H7 (cell line): ENCODE measurements around the gene PER1. TPM values are rescaled to one million over a fixed set of nuclear protein-coding genes. Genes with fewer than 3 reads are reported as not detected.
"Not testable (repeated sequence)": the region's sequence is repeated elsewhere in the genome, so short reads cannot be mapped to it uniquely, and the experiment has no call there.

Experiments used
- DNase-seq: peaks from one replicate; pipeline ENCODE4 v3.0.0; 2012
- H3K27me3 ChIP-seq: 2 replicates; pipeline ENCODE4 v1.6.0; 2011; ENCODE audit warnings: mild to moderate bottlenecking, low read length; ENCODE audit not compliant: control insufficient read depth, insufficient read depth
- H3K36me3 ChIP-seq: replicated peaks from 2 replicates; pipeline ENCODE4 v1.5.1; 2011; ENCODE audit warnings: low read length; ENCODE audit not compliant: control insufficient read depth, insufficient read depth
- H3K4me3 ChIP-seq: 2 replicates; pipeline ENCODE4 v1.5.1; 2011; ENCODE audit warnings: low read depth, mild to moderate bottlenecking, control low read depth, low read length, moderate library complexity; ENCODE audit not compliant: insufficient read depth
- total RNA-seq: library from RNA; depleted of rRNA; stranded (reverse); fragments of >200 nt; shearing (Covaris generic); gene quantifications from 2 replicates; pipeline ENCODE4 v1.2.3, GENCODE V29; 2014

PER1 gene
- total RNA-seq, 1 experiment from 2014 or later: 19.2 TPM

- H3K27me3 ChIP-seq: peaks cover 66% of the 10 kb centered on the region
- peak; percentile 66 for DNase-seq
- no peaks in the 10 kb centered on the region for H3K36me3 ChIP-seq
- peak overlapping the region; percentile 78 for H3K4me3 ChIP-seq
These were observed 34.7 kb downstream of the PER1 start for GRCh38 chr17:8117367-8117979.

- DNase-seq: peak; percentile 16
- H3K36me3 ChIP-seq: no peaks in the 10 kb centered on the region
- H3K27me3 ChIP-seq: peaks cover 65% of the 10 kb centered on the region
- no peak overlapping the region for H3K4me3 ChIP-seq
These were observed 35.4 kb downstream of the PER1 start for GRCh38 chr17:8116776-8117175.

GRCh38 chr17:8110907-8111306 lies 41.3 kb downstream of the PER1 start:
- Histone ChIP-seq H3K27me3 (peaks cover 61% of the 10 kb centered on the region), H3K36me3 (no peaks in the 10 kb centered on the region), H3K4me3 (no peak overlapping the region)
- DNase-seq: no peak

DNA sequence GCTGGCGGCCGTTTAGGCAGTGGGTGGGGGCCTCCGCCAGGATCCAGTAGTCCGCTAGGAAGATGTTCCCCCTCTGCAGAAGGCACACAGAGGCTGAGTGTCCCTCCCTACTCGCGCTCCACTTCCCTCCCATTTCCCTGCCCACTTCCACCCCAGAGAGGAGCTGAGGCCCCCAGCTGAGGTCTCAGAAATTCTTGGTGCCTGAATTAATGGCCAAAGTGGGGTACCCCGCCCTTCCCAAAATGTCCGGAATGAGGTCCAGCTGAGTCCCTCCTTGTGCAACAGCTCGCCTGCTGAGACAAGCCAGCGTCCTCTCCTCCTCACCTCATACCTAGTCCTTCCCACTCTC lies 41.8 kb downstream of the PER1 start:
- Histone ChIP-seq H3K27me3 (peaks cover 56% of the 10 kb centered on the region), H3K36me3 (no peaks in the 10 kb centered on the region), H3K4me3 (peak overlapping the region; percentile 58; the same call in 1 of the 2 replicates)
- DNase-seq: no peak

GRCh38 chr17:8109661-8110455 lies 42.3 kb downstream of the PER1 start:
- Histone ChIP-seq H3K27me3 (peaks cover 50% of the 10 kb centered on the region), H3K4me3 (peak overlapping the region; percentile 58), H3K36me3 (no peaks in the 10 kb centered on the region)
- DNase-seq: peak; percentile 96

GRCh38 chr17:8108972-8109660 lies 43.1 kb downstream of the PER1 start:
- Histone ChIP-seq H3K36me3 (no peaks in the 10 kb centered on the region), H3K27me3 (peaks cover 43% of the 10 kb centered on the region), H3K4me3 (no peak overlapping the region)
- DNase-seq: peak; percentile 65

DNA sequence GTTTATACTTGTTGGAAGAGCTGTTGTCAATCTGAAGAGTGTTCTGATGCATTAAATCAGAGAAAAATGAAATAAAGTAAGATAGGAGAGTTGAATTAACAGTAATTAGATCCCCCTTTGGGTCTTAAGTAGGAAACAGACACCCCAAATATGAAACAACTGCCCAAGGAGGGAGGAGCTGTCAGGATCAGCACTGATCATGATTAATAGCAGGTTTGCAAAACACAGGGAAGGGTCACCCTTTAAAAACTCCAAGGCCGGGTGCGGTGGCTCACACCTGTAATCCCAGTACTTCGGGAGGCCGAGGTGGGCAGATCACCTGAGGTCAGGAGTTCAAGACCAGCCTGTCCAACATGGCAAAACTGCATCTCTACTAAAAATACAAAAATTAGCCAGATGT lies 45.2 kb downstream of the PER1 start:
- not testable (repeated sequence) for H3K4me3 ChIP-seq, DNase-seq, H3K36me3 ChIP-seq
- peaks cover 31% of the 10 kb centered on the region for H3K27me3 ChIP-seq

- Histone ChIP-seq H3K4me3 (no peak overlapping the region), H3K27me3 (peaks cover 24% of the 10 kb centered on the region)
These were observed 46.2 kb downstream of the PER1 start for GRCh38 chr17:8105957-8106398.

GRCh38 chr17:8104911-8105310 lies 47.3 kb downstream of the PER1 start:
- Histone ChIP-seq H3K27me3 (peaks cover 14% of the 10 kb centered on the region), H3K4me3 (no peak overlapping the region), H3K36me3 (no peaks in the 10 kb centered on the region)
- DNase-seq: no peak

More at GRCh38 chr17:8105957-8106398, 46.2 kb downstream of the PER1 start:
- DNase-seq: no peak
- H3K36me3 ChIP-seq: no peaks in the 10 kb centered on the region

DNA sequence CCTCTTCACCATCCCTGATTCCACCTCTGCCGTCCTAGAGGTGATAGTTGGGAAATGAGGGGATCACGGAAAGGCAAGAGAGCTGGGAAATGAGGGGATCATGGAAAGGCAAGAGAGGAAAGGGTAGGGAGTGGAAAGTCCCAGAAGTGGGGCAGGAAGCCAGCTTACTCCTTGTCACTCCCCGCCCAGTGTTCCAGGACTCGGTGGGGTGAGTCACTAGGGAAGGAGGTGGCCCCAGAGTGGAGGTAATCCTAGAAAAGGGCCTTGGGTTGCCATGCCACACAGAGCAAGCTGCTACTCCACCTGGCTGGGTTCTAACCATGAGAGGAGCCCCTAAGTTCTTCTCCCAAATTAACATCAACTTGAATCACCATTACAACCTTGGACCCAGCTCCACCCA lies 48.7 kb downstream of the PER1 start:
- no peak for DNase-seq

DNA sequence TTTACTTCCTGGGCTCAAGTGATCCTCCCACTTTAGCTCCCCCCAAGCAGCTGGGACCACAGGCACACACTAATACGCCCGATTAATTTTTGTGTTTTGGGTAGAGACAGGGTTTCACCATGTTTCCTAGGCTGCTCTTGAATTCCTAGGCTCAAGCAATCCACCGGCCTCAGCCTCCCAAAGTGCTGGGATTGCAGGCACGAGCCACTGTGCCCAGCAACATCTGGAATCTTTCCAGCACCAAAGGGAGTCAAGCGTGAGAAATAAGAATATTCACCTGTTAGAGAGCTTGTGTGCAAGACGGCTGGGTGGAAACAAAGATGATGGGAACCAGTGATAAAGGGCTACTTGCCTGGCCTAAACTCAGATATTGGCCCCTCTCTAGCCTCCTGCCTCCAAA lies 50.5 kb downstream of the PER1 start:
- DNase-seq: no peak
- Histone ChIP-seq H3K4me3 (no peak overlapping the region), H3K36me3 (no peaks in the 10 kb centered on the region), H3K27me3 (peaks cover 2% of the 10 kb centered on the region; the same call in 1 of the 2 replicates)

More for the DNA sequence above, 48.7 kb downstream of the PER1 start:
- peaks cover 6% of the 10 kb centered on the region for H3K27me3 ChIP-seq
- H3K4me3 ChIP-seq: no peak overlapping the region
- H3K36me3 ChIP-seq: no peaks in the 10 kb centered on the region

GRCh38 chr17:8100763-8101162 lies 51.4 kb downstream of the PER1 start:
- no peak overlapping the region for H3K4me3 ChIP-seq
- DNase-seq: no peak
- H3K27me3 ChIP-seq: peaks cover 4% of the 10 kb centered on the region
- H3K36me3 ChIP-seq: no peaks in the 10 kb centered on the region

DNA sequence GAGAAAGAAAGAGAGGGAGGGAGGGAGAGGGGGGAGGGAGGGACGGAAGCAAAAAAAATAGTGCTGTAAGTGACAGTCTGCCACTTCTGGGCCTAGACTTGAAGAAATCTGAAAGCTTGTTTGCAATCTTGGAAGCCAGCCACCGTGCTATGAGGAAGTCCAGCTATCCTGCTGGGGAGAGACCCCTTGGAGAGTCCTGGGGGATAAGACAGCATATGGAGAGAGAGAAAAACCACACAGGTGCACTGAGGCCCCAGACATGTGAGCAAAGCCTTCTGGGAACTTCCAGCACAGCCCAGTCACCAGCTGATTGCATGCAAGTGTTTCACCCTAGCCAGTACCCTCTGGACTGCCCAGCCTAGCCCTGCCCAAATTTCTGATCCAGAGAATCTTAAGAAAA lies 52.1 kb downstream of the PER1 start:
- Histone ChIP-seq H3K36me3 (no peaks in the 10 kb centered on the region), H3K27me3 (peaks cover 5% of the 10 kb centered on the region), H3K4me3 (no peak overlapping the region)
- no peak for DNase-seq

- Histone ChIP-seq H3K27me3 (peaks cover 6% of the 10 kb centered on the region), H3K36me3 (no peaks in the 10 kb centered on the region), H3K4me3 (no peak overlapping the region)
- DNase-seq: no peak
These were observed 55.7 kb downstream of the PER1 start for GRCh38 chr17:8096541-8096940.

- DNase-seq: no peak
- no peak overlapping the region for H3K4me3 ChIP-seq
- peaks cover 6% of the 10 kb centered on the region for H3K27me3 ChIP-seq
- no peaks in the 10 kb centered on the region for H3K36me3 ChIP-seq
These were observed 56.8 kb downstream of the PER1 start for GRCh38 chr17:8095361-8095760.
